Measurements from ENCODE around the gene GFOD1. TPM values are rescaled to one million over a fixed set of nuclear protein-coding genes. Genes with fewer than 3 reads are reported as not detected.

The GFOD1 gene
- total and polyA plus RNA-seq, 10 donors = 3.4 to 54.0 (median 32.5) TPM

GRCh38 chr6:13370623-13371022 lies 116.8 kb downstream of the GFOD1 start:
- Histone ChIP-seq H3K27me3 (replicated peaks in 1 of 7) (no peaks in the 10 kb centered on the region), H3K4me1 (peaks cover 0 to 66% (median 17%) of the 10 kb centered on the region in 6 donors), H3K36me3 (peaks cover 0 to 10% (median 0%) of the 10 kb centered on the region in 6 donors), H3K4me3 (no peak overlapping the region), H3K27ac (no peak overlapping the region), H3K9me3 (no peaks in the 10 kb centered on the region)
- DNase-seq = no peak
- intact Hi-C loops (cut with DNase I; ENCODE audit: low total_unique reads) = no loop called here
- 84 to 90% (median 85%) methylated on average over 5 of the region's 5 CpGs for WGBS, 5 donors
- TF ChIP-seq POLR2AphosphoS5 (IDR thresholded peaks at IDR 0.05) = no peak
- no peak for TF ChIP-seq POLR2A (IDR thresholded peaks at IDR 0.05)
- TF ChIP-seq, protein P1, sequence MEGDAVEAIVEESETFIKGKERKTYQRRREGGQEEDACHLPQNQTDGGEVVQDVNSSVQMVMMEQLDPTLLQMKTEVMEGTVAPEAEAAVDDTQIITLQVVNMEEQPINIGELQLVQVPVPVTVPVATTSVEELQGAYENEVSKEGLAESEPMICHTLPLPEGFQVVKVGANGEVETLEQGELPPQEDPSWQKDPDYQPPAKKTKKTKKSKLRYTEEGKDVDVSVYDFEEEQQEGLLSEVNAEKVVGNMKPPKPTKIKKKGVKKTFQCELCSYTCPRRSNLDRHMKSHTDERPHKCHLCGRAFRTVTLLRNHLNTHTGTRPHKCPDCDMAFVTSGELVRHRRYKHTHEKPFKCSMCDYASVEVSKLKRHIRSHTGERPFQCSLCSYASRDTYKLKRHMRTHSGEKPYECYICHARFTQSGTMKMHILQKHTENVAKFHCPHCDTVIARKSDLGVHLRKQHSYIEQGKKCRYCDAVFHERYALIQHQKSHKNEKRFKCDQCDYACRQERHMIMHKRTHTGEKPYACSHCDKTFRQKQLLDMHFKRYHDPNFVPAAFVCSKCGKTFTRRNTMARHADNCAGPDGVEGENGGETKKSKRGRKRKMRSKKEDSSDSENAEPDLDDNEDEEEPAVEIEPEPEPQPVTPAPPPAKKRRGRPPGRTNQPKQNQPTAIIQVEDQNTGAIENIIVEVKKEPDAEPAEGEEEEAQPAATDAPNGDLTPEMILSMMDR (IDR thresholded peaks at IDR 0.05 in 8 of 11, conservative IDR thresholded peaks at IDR 0.05 in 3 of 11) = no peak

- H3K4me1 ChIP-seq = peaks cover 0 to 61% (median 21%) of the 10 kb centered on the region in 6 donors
- no peak for TF ChIP-seq POLR2A (IDR thresholded peaks at IDR 0.05)
- intact Hi-C loops (cut with DNase I; ENCODE audit: low total_unique reads) = no loop called here
- H3K4me3 ChIP-seq = no peak overlapping the region
- H3K36me3 ChIP-seq = peaks cover 0 to 20% (median 8%) of the 10 kb centered on the region in 6 donors
- WGBS, 5 donors = 0 to 94% (median 0%) methylated on average over 1 of the region's 1 CpG
- no peaks in the 10 kb centered on the region for H3K9me3 ChIP-seq
- no peak for DNase-seq
- no peaks in the 10 kb centered on the region for H3K27me3 ChIP-seq (replicated peaks in 1 of 7)
- H3K27ac ChIP-seq = no peak overlapping the region
These were observed 117.8 kb downstream of the GFOD1 start for GRCh38 chr6:13369591-13369990.

GRCh38 chr6:13368731-13369115 lies 118.7 kb downstream of the GFOD1 start:
- Histone ChIP-seq H3K4me3 (no peak overlapping the region), H3K4me1 (peaks cover 0 to 67% (median 29%) of the 10 kb centered on the region in 6 donors), H3K27ac (no peak overlapping the region), H3K27me3 (replicated peaks in 1 of 7) (no peaks in the 10 kb centered on the region), H3K9me3 (no peaks in the 10 kb centered on the region), H3K36me3 (peaks cover 0 to 29% (median 12%) of the 10 kb centered on the region in 6 donors)
- TF ChIP-seq POLR2AphosphoS5 (IDR thresholded peaks at IDR 0.05) (no peak), POLR2A (IDR thresholded peaks at IDR 0.05) (no peak)
- DNase-seq = no peak
- intact Hi-C loops (cut with DNase I; ENCODE audit: low total_unique reads) = no loop called here

- Histone ChIP-seq H3K27ac (peak overlapping the region in 1 of 8 donors; percentile 11), H3K4me3 (no peak overlapping the region), H3K36me3 (peaks cover 0 to 34% (median 12%) of the 10 kb centered on the region in 6 donors), H3K4me1 (peaks cover 0 to 66% (median 32%) of the 10 kb centered on the region in 6 donors), H3K9me3 (no peaks in the 10 kb centered on the region), H3K27me3 (replicated peaks in 1 of 7) (no peaks in the 10 kb centered on the region)
- intact Hi-C loops (cut with DNase I; ENCODE audit: low total_unique reads) = no loop called here
- 68 to 88% (median 80%) methylated on average over 7 of the region's 7 CpGs for WGBS, 5 donors
- no peak for DNase-seq
- no peak for TF ChIP-seq POLR2A (IDR thresholded peaks at IDR 0.05)
- TF ChIP-seq POLR2AphosphoS5 (IDR thresholded peaks at IDR 0.05) = no peak
These were observed 119.2 kb downstream of the GFOD1 start for GRCh38 chr6:13368079-13368730.

- peak overlapping the region in 1 of 8 donors; percentile 6 for H3K27ac ChIP-seq
- WGBS, 5 donors = 49 to 58% (median 54%) methylated on average over 3 of the region's 3 CpGs
These were observed 120.0 kb downstream of the GFOD1 start for GRCh38 chr6:13367396-13367795.

More at GRCh38 chr6:13367396-13367795, 120.0 kb downstream of the GFOD1 start:
- TF ChIP-seq, protein P1 (IDR thresholded peaks at IDR 0.05 in 8 of 11, conservative IDR thresholded peaks at IDR 0.05 in 3 of 11) = no peak
- no peak for TF ChIP-seq POLR2A (IDR thresholded peaks at IDR 0.05)
- Histone ChIP-seq H3K36me3 (peaks cover 0 to 41% (median 12%) of the 10 kb centered on the region in 6 donors), H3K9me3 (no peaks in the 10 kb centered on the region), H3K4me1 (peaks cover 0 to 58% (median 34%) of the 10 kb centered on the region in 6 donors), H3K4me3 (no peak overlapping the region), H3K27me3 (replicated peaks in 1 of 7) (no peaks in the 10 kb centered on the region)
- intact Hi-C loops (cut with DNase I; ENCODE audit: low total_unique reads) = no loop called here
- DNase-seq = no peak
